C4-2B (cell line): ENCODE results near the gene DUSP16.

ENCODE experiments used
- H3K27ac ChIP-seq: fragments of 450-650 bp; 2 replicates; pipeline ENCODE4 v1.5.1; 2017
- CTCF ChIP-seq: fragments of 450-650 bp; conservative IDR thresholded peaks from 2 replicates; pipeline ENCODE4 v1.5.1; 2017; ENCODE audit warnings: mild to moderate bottlenecking
- ZFX ChIP-seq: fragments of 450-650 bp; IDR thresholded peaks from 2 replicates; pipeline ENCODE4 v1.6.1; 2017

DUSP16 gene

GRCh38 chr12:12551115-12551514, 11.5 kb downstream of the DUSP16 start:
- TF ChIP-seq ZFX (no peak), CTCF (no peak)
- H3K27ac ChIP-seq = no peak overlapping the region

- H3K27ac ChIP-seq = no peak overlapping the region
- TF ChIP-seq ZFX (no peak), CTCF (no peak)
Measured at GRCh38 chr12:12550277-12550676, 12.4 kb downstream of the DUSP16 start.

GRCh38 chr12:12549426-12549825, 13.2 kb downstream of the DUSP16 start:
- TF ChIP-seq ZFX (no peak), CTCF (no peak)
- no peak overlapping the region for H3K27ac ChIP-seq

DNA sequence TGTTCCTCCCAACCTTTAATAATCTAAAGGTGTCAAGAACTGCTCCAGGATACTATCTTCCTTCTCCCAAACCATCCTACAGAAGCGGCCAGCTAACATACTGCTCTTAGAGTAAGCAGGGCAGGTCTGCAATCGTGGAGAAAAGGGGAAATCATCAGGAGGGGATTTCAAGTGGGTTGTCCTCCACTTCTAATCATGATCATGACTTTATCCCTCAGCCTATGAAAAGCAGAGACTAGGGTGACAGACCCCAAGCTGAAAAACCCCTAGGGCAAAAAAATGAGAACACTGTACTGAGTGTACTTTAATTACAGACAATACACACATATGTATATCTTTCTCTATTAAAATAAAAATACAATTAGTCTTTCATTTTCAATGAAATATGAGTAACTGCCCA, 13.9 kb downstream of the DUSP16 start:
- no peak overlapping the region for H3K27ac ChIP-seq
- TF ChIP-seq CTCF = no peak
- no peak for TF ChIP-seq ZFX

GRCh38 chr12:12546314-12546772, 16.3 kb downstream of the DUSP16 start:
- TF ChIP-seq CTCF = no peak
- no peak for TF ChIP-seq ZFX
- no peak overlapping the region for H3K27ac ChIP-seq

- TF ChIP-seq ZFX (no peak), CTCF (no peak)
- no peak overlapping the region for H3K27ac ChIP-seq
Measured at GRCh38 chr12:12543959-12544358, 18.7 kb downstream of the DUSP16 start.

- TF ChIP-seq CTCF = no peak
- TF ChIP-seq ZFX = no peak
- no peak overlapping the region for H3K27ac ChIP-seq
Measured at GRCh38 chr12:12542964-12543363, 19.7 kb downstream of the DUSP16 start.
